Natural killer cell (primary cell): ENCODE measurements around the gene MSX2. TPM values are rescaled to one million over a fixed set of nuclear protein-coding genes. Genes with fewer than 3 reads are reported as not detected.

ENCODE experiments used
- ATAC-seq, 3 donors: fragments of 150-1000 bp in 2 of 3; fragments of 200-7000 bp in 1 of 3; cut with Tn5 transposase; 1 replicate in 1 of 3; 2 replicates in 2 of 3; pipeline ENCODE4 v1.10.0; 2021; ENCODE audit warnings: mild to moderate bottlenecking in 2 of 3, moderate library complexity in 2 of 3
- DNase-seq, 2 donors: peaks; one replicate each; pipeline versions ENCODE4 v3.0.0 to v3.0.0-alpha.2; 2013 to 2021; ENCODE audit warnings: mixed read lengths in 1 of 2
- H3K27ac ChIP-seq: one replicate; pipeline ENCODE4 v1.5.1; 2013; ENCODE audit warnings: mild to moderate bottlenecking, low read length
- H3K27me3 ChIP-seq: one replicate; pipeline ENCODE4 v1.6.1; 2013; ENCODE audit warnings: low read length; ENCODE audit not compliant: control insufficient read depth, insufficient read depth
- H3K36me3 ChIP-seq: one replicate; pipeline ENCODE4 v1.6.1; 2013; ENCODE audit warnings: low read length; ENCODE audit not compliant: control insufficient read depth, insufficient read depth
- H3K4me1 ChIP-seq: one replicate; pipeline ENCODE4 v1.6.1; 2013; ENCODE audit warnings: low read length; ENCODE audit not compliant: control insufficient read depth, insufficient read depth
- H3K4me3 ChIP-seq: one replicate; pipeline ENCODE4 v1.5.1; 2013; ENCODE audit warnings: low read length
- H3K9me3 ChIP-seq: one replicate; pipeline ENCODE4 v1.6.1; 2013; ENCODE audit warnings: low read length; ENCODE audit not compliant: control insufficient read depth, insufficient read depth
- H3K27ac Mint-ChIP-seq, 2 donors: one replicate each; pipeline ENCODE4 v1.8.0; 2022; ENCODE audit warnings: mild to moderate bottlenecking in 2 of 2, mixed read lengths in 2 of 2, moderate library complexity in 1 of 2
- H3K27me3 Mint-ChIP-seq, 2 donors: one replicate each; pipeline ENCODE4 v1.8.0; 2022; ENCODE audit warnings: low read depth in 2 of 2, mixed read lengths in 2 of 2
- H3K36me3 Mint-ChIP-seq: one replicate; pipeline ENCODE4 v1.8.0; 2022; ENCODE audit warnings: mixed read lengths
- H3K4me1 Mint-ChIP-seq, 2 donors: one replicate each; pipeline ENCODE4 v1.8.0; 2022; ENCODE audit warnings: mixed read lengths in 2 of 2
- H3K4me3 Mint-ChIP-seq: one replicate; pipeline ENCODE4 v1.8.0; 2022; ENCODE audit warnings: mild to moderate bottlenecking, moderate library complexity, mixed read lengths
- H3K9me3 Mint-ChIP-seq, 2 donors: one replicate each; pipeline ENCODE4 v1.8.0; 2022; ENCODE audit warnings: mixed read lengths in 2 of 2
- CTCF ChIP-seq: fragments of 200-600 bp; IDR thresholded peaks from one replicate; pipeline ENCODE4 v1.8.0; 2022; ENCODE audit warnings: antibody characterized with exemption
- WGBS: methylation state at CpG from one replicate; pipeline ENCODE4 v1.1.7; 2013; ENCODE audit warnings: missing lambda C conversion rate; ENCODE audit not compliant: insufficient coverage; 5-methylcytosine and 5-hydroxymethylcytosine counted together
- intact Hi-C: fragments of 100-400 bp; cut with micrococcal nuclease; formaldehyde crosslinking; loops from one replicate; pipeline ENCODE4 v1.14.2; 2022
- total RNA-seq, 4 donors: library from RNA; stranded (reverse); fragments of 120-200 nt in 1 of 4; gene quantifications; one replicate each; pipeline versions ENCODE4 v1.2.3 to v1.2.4, GENCODE V29; 2013 to 2022

Gene MSX2
- total RNA-seq, 3 donors from 2014 or later (not counting 1 experiment from before 2014, with no cell fraction given) = 0.40 TPM; not detected in 2

- Mint-ChIP-seq H3K36me3 (no peaks in the 10 kb centered on the region), H3K27ac (no peak overlapping the region), H3K4me1 (peaks cover 0 to 5% of the 10 kb centered on the region in 2 donors), H3K4me3 (no peak overlapping the region), H3K9me3 (peaks cover 0 to 2% of the 10 kb centered on the region in 2 donors), H3K27me3 (peaks cover 46% of the 10 kb centered on the region in 2 donors)
- WGBS = 43% methylated on average over 15 of the region's 15 CpGs
- Histone ChIP-seq H3K4me1 (no peaks in the 10 kb centered on the region), H3K27me3 (peaks cover 12% of the 10 kb centered on the region), H3K4me3 (no peak overlapping the region), H3K27ac (no peak overlapping the region), H3K36me3 (no peaks in the 10 kb centered on the region), H3K9me3 (no peaks in the 10 kb centered on the region)
- TF ChIP-seq CTCF = no peak
- DNase-seq = no peak
- no peak for ATAC-seq
- intact Hi-C loops = no loop called here
Measured at GRCh38 chr5:174737330-174737729, 12.9 kb downstream of the MSX2 start.

- Histone ChIP-seq H3K36me3 (no peaks in the 10 kb centered on the region), H3K27me3 (peaks cover 5% of the 10 kb centered on the region), H3K4me3 (no peak overlapping the region), H3K9me3 (no peaks in the 10 kb centered on the region), H3K27ac (no peak overlapping the region), H3K4me1 (no peaks in the 10 kb centered on the region)
- DNase-seq (no peak), ATAC-seq (no peak)
- intact Hi-C loops = no loop called here
- 62% methylated on average over 4 of the region's 5 CpGs for WGBS
- no peak overlapping the region for H3K4me3 Mint-ChIP-seq
- peaks cover 18 to 21% of the 10 kb centered on the region in 2 donors for H3K27me3 Mint-ChIP-seq
- peaks cover 6% of the 10 kb centered on the region for H3K36me3 Mint-ChIP-seq
- TF ChIP-seq CTCF = no peak
- H3K27ac Mint-ChIP-seq = no peak overlapping the region
- H3K9me3 Mint-ChIP-seq = peaks cover 2 to 4% of the 10 kb centered on the region in 2 donors
- peaks cover 0 to 3% of the 10 kb centered on the region in 2 donors for H3K4me1 Mint-ChIP-seq
Measured at GRCh38 chr5:174741352-174741751, 17.0 kb downstream of the MSX2 start.

DNA sequence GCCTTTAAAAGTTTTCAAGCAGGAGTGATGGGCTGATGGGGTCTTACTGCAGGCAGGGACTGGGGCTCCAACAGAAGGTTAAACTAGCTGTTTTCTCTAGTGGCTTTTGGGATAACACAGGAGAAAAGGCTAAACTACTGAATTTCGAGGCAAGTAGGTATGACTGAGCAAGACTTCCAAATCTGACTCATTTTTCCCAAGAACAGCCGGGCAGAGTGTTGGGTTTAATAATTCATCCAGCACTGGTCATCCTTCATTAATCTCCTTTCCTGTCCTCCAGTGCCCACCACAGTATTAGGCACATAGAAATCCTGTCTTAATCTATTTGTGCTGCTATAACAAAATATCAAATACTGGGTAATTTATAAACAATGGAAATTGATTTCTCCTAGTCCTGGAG is 20.5 kb downstream of the MSX2 start:
- peaks cover 6% of the 10 kb centered on the region for H3K36me3 Mint-ChIP-seq
- intact Hi-C loops = no loop called here
- peaks cover 17 to 36% of the 10 kb centered on the region in 2 donors for H3K27me3 Mint-ChIP-seq
- no peak overlapping the region for H3K27ac ChIP-seq
- H3K4me1 Mint-ChIP-seq = peaks cover 0 to 3% of the 10 kb centered on the region in 2 donors
- H3K27me3 ChIP-seq = peaks cover 2% of the 10 kb centered on the region
- no peak overlapping the region for H3K27ac Mint-ChIP-seq
- no peaks in the 10 kb centered on the region for H3K36me3 ChIP-seq
- H3K4me1 ChIP-seq = no peaks in the 10 kb centered on the region
- peaks cover 2 to 4% of the 10 kb centered on the region in 2 donors for H3K9me3 Mint-ChIP-seq
- ATAC-seq (no peak), DNase-seq (no peak)
- H3K4me3 ChIP-seq = no peak overlapping the region
- no peak overlapping the region for H3K4me3 Mint-ChIP-seq
- no peaks in the 10 kb centered on the region for H3K9me3 ChIP-seq
- TF ChIP-seq CTCF = no peak
- WGBS = 90% methylated on average over 2 of the region's 2 CpGs

DNA sequence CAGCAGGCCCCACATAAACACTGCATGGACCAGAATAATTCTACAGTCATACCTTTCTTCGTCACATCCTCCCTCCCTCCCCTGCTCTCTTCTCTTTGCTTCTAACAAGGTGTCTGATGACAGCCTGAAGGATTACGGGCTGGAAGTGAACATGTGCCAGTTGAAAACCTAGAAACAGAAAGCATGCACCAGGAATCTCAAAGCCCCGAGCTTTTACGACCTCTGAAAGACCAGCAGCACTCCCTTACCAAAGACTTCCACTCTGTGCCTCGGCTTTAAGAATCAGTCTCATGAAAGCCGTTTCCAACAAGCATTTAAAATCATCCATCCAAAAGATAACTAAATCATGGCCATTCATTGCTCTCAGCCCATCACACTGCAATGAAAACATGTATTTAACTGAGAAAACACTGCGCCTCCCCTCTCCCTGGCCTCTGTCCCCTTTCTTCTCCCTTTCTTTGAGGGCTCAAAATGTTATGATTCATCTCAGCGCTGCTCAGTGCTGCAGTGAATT is 21.3 kb downstream of the MSX2 start:
- Mint-ChIP-seq H3K4me3 (no peak overlapping the region), H3K27ac (no peak overlapping the region), H3K9me3 (peaks cover 2 to 4% of the 10 kb centered on the region in 2 donors), H3K27me3 (peaks cover 24 to 42% of the 10 kb centered on the region in 2 donors), H3K36me3 (peaks cover 6% of the 10 kb centered on the region), H3K4me1 (peaks cover 0 to 3% of the 10 kb centered on the region in 2 donors)
- H3K27me3 ChIP-seq = peaks cover 9% of the 10 kb centered on the region
- no peak for TF ChIP-seq CTCF
- H3K4me3 ChIP-seq = no peak overlapping the region
- intact Hi-C loops = no loop called here
- no peak for ATAC-seq
- DNase-seq = no peak
- H3K4me1 ChIP-seq = no peaks in the 10 kb centered on the region
- WGBS = 67% methylated on average over 8 of the region's 8 CpGs
- no peaks in the 10 kb centered on the region for H3K9me3 ChIP-seq
- H3K36me3 ChIP-seq = no peaks in the 10 kb centered on the region
- H3K27ac ChIP-seq = no peak overlapping the region
